Measurements from ENCODE around the gene NOSTRIN.

DNA sequence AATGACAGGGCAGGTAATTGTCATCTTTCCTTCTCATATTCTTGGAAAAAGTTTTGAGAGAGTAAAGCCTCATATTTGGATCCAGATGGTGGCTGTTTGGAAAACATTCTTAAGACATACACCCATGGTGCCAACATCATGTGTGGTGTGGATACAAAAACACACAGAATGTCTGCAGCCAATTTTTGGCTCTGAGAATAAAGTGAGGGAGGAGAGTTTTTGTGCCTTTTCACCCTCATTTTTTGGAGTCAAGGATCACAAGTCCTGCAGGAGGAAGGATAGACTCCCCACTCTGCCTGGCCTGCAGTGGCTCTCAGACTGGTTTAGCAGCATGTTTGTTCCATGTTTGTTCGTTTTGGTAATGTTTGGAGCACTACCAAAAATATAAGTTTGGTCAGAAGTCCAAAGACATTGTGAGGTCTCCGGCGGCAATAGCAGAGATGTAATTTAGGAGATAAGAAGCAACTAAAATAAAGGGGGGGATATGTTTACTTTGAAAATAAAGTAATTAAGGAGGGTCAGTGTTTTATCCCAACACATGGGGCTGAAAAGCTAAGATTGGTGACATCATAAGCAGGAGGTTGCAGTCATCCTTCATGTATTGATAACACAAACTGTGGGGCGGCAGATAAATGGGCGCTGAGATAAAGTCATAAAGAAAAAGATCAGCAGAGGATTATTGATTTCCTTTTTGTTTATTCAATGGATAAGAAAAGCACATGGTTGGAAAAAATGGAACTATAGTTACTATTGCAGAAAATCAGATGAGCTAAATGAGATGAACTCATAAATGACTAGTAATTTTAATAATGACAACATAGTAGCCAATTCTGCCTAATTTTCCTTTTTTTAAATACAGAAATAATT lies 655 bp downstream of the NOSTRIN start:
- TF ChIP-seq, protein P1, sequence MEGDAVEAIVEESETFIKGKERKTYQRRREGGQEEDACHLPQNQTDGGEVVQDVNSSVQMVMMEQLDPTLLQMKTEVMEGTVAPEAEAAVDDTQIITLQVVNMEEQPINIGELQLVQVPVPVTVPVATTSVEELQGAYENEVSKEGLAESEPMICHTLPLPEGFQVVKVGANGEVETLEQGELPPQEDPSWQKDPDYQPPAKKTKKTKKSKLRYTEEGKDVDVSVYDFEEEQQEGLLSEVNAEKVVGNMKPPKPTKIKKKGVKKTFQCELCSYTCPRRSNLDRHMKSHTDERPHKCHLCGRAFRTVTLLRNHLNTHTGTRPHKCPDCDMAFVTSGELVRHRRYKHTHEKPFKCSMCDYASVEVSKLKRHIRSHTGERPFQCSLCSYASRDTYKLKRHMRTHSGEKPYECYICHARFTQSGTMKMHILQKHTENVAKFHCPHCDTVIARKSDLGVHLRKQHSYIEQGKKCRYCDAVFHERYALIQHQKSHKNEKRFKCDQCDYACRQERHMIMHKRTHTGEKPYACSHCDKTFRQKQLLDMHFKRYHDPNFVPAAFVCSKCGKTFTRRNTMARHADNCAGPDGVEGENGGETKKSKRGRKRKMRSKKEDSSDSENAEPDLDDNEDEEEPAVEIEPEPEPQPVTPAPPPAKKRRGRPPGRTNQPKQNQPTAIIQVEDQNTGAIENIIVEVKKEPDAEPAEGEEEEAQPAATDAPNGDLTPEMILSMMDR (IDR thresholded peaks at IDR 0.05; ENCODE audit: low read length), result no peak
- TF ChIP-seq EZH2 (optimal IDR thresholded peaks at IDR 0.05; ENCODE audit: low read depth, low read length), result no peak

All from MM.1S (cell line).